K562 (cell line): ENCODE measurements around the gene MED17. TPM values are rescaled to one million over a fixed set of nuclear protein-coding genes. Genes with fewer than 3 reads are reported as not detected.

Experiments
- ATAC-seq: fragments of 200-7000 bp; cut with Tn5 transposase; 3 replicates; pipeline ENCODE4 v1.9.1; 2020; ENCODE audit warnings: moderate library complexity
- BruUV-seq: library from RNA; stranded (reverse); fragments of 400-500 nt; replicated peaks from 2 replicates; lab custom pipeline; 2021; lab: Mats Ljungman, UMichigan
- CTCF ChIA-PET: fragments of 300-600 bp; formaldehyde crosslinking; extraction: SDS; loops from one replicate; lab custom pipeline; 2021; ENCODE audit warnings: low intra/inter-chr PET ratio; lab: Yijun Ruan, JAX
- POLR2A ChIA-PET: fragments of 300-600, 350-650 bp; sonication (Branson Sonifier 250); formaldehyde crosslinking; extraction: SDS; loops from one replicate; lab custom pipeline; 2021; ENCODE audit warnings: antibody characterized with exemption, inconsistent platforms; lab: Yijun Ruan, JAX
- DNase-seq, 4 experiments: peaks; one replicate each; pipeline versions ENCODE4 v3.0.0 to v3.0.0-alpha.2; 2011 to 2018; ENCODE audit warnings: low spot score in 3 of 4, mixed read lengths in 3 of 4; ENCODE audit errors: extremely low read depth in 1 of 4
- FAIRE-seq: peaks from 2 replicates; lab custom pipeline; 2011; peaks lifted over from hg19 to GRCh38; lab: Jason Lieb, UNC
- H2AFZ ChIP-seq: 2 replicates; pipeline ENCODE4 v1.6.0; 2011; ENCODE audit warnings: low read depth, low read length, control low read depth, inconsistent platforms
- H3K27ac ChIP-seq: fragments of 200-600 bp; 3 replicates; pipeline ENCODE4 v1.8.0; 2011; ENCODE audit warnings: low read depth, mild to moderate bottlenecking, control low read depth, inconsistent platforms, low read length, moderate library complexity, mixed read lengths; ENCODE audit errors: extremely low read depth
- H3K27me3 ChIP-seq, 2 experiments: fragments of 300-600 bp in 1 of 2; 2 replicates in 1 of 2; 3 replicates in 1 of 2; pipeline versions ENCODE4 v1.6.0 to v1.8.0; 2011; ENCODE audit warnings: inconsistent platforms in 2 of 2, low read length in 2 of 2, mild to moderate bottlenecking in 1 of 2, mixed read lengths in 1 of 2, moderate library complexity in 1 of 2; ENCODE audit not compliant: control insufficient read depth in 2 of 2, insufficient read depth in 2 of 2
- H3K36me3 ChIP-seq: fragments of 300-600 bp; 3 replicates; pipeline ENCODE4 v1.8.0; 2011; ENCODE audit warnings: mild to moderate bottlenecking, low read length, inconsistent platforms; ENCODE audit not compliant: control insufficient read depth, insufficient read depth
- H3K4me1 ChIP-seq, 2 experiments: fragments of 200-600 bp in 1 of 2; replicated peaks in 1 of 2; 2 replicates in 1 of 2; 3 replicates in 1 of 2; pipeline versions ENCODE4 v1.5.1 to v1.8.0; 2011; ENCODE audit warnings: inconsistent platforms in 2 of 2, low read length in 2 of 2, mild to moderate bottlenecking in 1 of 2, mixed read lengths in 1 of 2, moderate library complexity in 1 of 2; ENCODE audit not compliant: control insufficient read depth in 2 of 2, insufficient read depth in 2 of 2
- H3K4me2 ChIP-seq: 2 replicates; pipeline ENCODE4 v1.6.1; 2011; ENCODE audit warnings: low read length, control low read depth, inconsistent platforms, mixed read lengths; ENCODE audit not compliant: insufficient read depth
- H3K4me3 ChIP-seq: fragments of 200-600 bp; sonication (generic), shearing (Covaris generic); 2 replicates; pipeline ENCODE4 v1.5.1; 2016; ENCODE audit warnings: control low read depth, inconsistent platforms
- H3K79me2 ChIP-seq: fragments of 200-600 bp; 3 replicates; pipeline ENCODE4 v1.8.0; 2011; ENCODE audit warnings: low read length, inconsistent platforms; ENCODE audit not compliant: control insufficient read depth, insufficient read depth
- H3K9ac ChIP-seq, 2 experiments: 2 replicates each; pipeline versions ENCODE4 v1.6.0 to v1.6.1; 2011; ENCODE audit warnings: low read depth in 2 of 2, low read length in 2 of 2, control low read depth in 1 of 2, inconsistent platforms in 1 of 2, mild to moderate bottlenecking in 1 of 2, mixed read lengths in 1 of 2; ENCODE audit not compliant: insufficient read depth in 1 of 2
- H3K9me1 ChIP-seq: one replicate; pipeline ENCODE4 v1.6.0; 2011; ENCODE audit warnings: inconsistent platforms, mild to moderate bottlenecking, low read length, moderate library complexity; ENCODE audit not compliant: control insufficient read depth, insufficient read depth
- H3K9me3 ChIP-seq: replicated peaks from 2 replicates; pipeline ENCODE4 v1.5.1; 2011; ENCODE audit warnings: low read depth, low read length, inconsistent platforms; ENCODE audit not compliant: control insufficient read depth, insufficient read depth
- H4K20me1 ChIP-seq: replicated peaks from 2 replicates; pipeline ENCODE4 v1.6.1; 2011; ENCODE audit warnings: low read length, inconsistent platforms, mixed read lengths; ENCODE audit not compliant: control insufficient read depth, insufficient read depth
- CBX5 ChIP-seq: IDR thresholded peaks from 2 replicates; pipeline ENCODE4 v1.6.1; 2014; ENCODE audit warnings: low read depth, borderline replicate concordance
- EHMT2 ChIP-seq: fragments of 450-650 bp; IDR thresholded peaks from 2 replicates; pipeline ENCODE4 v1.6.1; 2018; ENCODE audit warnings: antibody characterized with exemption
- MIER1 ChIP-seq: fragments of 450-650 bp; IDR thresholded peaks from 2 replicates; pipeline ENCODE4 v1.6.1; 2016; ENCODE audit warnings: antibody characterized with exemption, mild to moderate bottlenecking, low read depth
- REST ChIP-seq, 2 experiments: fragments of 450-650 bp; formaldehyde crosslinking in 1 of 2; IDR thresholded peaks; 2 replicates each; pipeline versions ENCODE4 v1.4.0 to v1.6.1; 2014 to 2020; ENCODE audit warnings: mild to moderate bottlenecking in 2 of 2, borderline replicate concordance in 1 of 2, low read depth in 1 of 2
- WGBS: fragments of 100-300 bp; shearing (Covaris generic); methylation state at CpG from one replicate; pipeline ENCODE4 v1.1.6; 2016; ENCODE audit warnings: low coverage, mixed read lengths; ENCODE audit not compliant: insufficient coverage; ENCODE audit errors: missing lambda C conversion rate; 5-methylcytosine and 5-hydroxymethylcytosine counted together
- in situ Hi-C: fragments of 300-500 bp; cut with MboI; formaldehyde crosslinking; loops from 4 replicates; pipeline ENCODE4 v1.15.0; 2018; ENCODE audit warnings: inconsistent platforms, mixed read lengths
- intact Hi-C: fragments of 100-400 bp; cut with micrococcal nuclease; formaldehyde crosslinking; loops from 2 replicates; pipeline ENCODE4 v1.14.2; 2022
- polyA plus RNA-seq, 8 experiments: library from polyadenylated mRNA; depleted of rRNA in 4 of 8; stranded (reverse) in 5 of 8; unstranded in 3 of 8; fragments of >200 nt; fragmentation: Nextera tagmentation in 2 of 8; fragmentation: Illumina TruSeq in 1 of 8; extraction: Ambion mirVana in 2 of 8; extraction: Trizol in 1 of 8; gene quantifications; 2 replicates each; pipeline versions ENCODE4 v1.2.1 to v1.2.3, GENCODE V29; 2011 to 2014; ENCODE audit warnings: inconsistent platforms in 1 of 8, missing spikeins in 1 of 8
- total RNA-seq, 7 experiments: library from RNA; depleted of rRNA in 6 of 7; stranded (reverse); fragments of >200 nt in 6 of 7; fragmentation: Illumina TruSeq in 2 of 7; extraction: Trizol in 2 of 7; gene quantifications; 2 replicates each; pipeline versions ENCODE4 v1.2.1 to v1.2.3, GENCODE V29; 2011 to 2021; ENCODE audit warnings: low replicate concordance in 1 of 7

MED17 gene
- total and polyA plus RNA-seq, 9 of the 15 experiments (the other 6 are each of a cell fraction or from before 2014, with no cell fraction given), result 6.7 to 34.7 (median 26.8) TPM

- intact Hi-C loops, result no loop called here
- no TSS peak for BruUV-seq
Observed at GRCh38 chr11:93773045-93773477, 11.0 kb upstream of the MED17 start.

More at GRCh38 chr11:93773045-93773477, 11.0 kb upstream of the MED17 start:
- Histone ChIP-seq H3K36me3 (no peaks in the 10 kb centered on the region), H3K9me1 (no peaks in the 10 kb centered on the region), H3K27ac (no peak overlapping the region), H2AFZ (no peak overlapping the region), H3K9me3 (no peaks in the 10 kb centered on the region; the same call in 1 of the 2 replicates), H3K79me2 (no peaks in the 10 kb centered on the region), H3K4me3 (no peak overlapping the region), H3K9ac (no peak overlapping the region), H3K4me1 (peaks cover 0 to 5% of the 10 kb centered on the region in 2 experiments; a peak in 1 of 5 replicates), H3K27me3 (no peaks in the 10 kb centered on the region), H3K4me2 (no peak overlapping the region), H4K20me1 (no peaks in the 10 kb centered on the region)
- FAIRE-seq (no peak), DNase-seq (no peak), ATAC-seq (peak; percentile 63)
- WGBS, result 40% methylated on average over 3 of the region's 3 CpGs
- peak; percentile 75 for TF ChIP-seq MIER1
- no peak for TF ChIP-seq CBX5
- peak; percentile 84 for TF ChIP-seq REST (IDR thresholded peaks at IDR 0.05; ENCODE audit: borderline replicate concordance)
- TF ChIP-seq REST (CRISPR knock-in tag; IDR thresholded peaks at IDR 0.05; ENCODE audit: low read depth), result no peak
- TF ChIP-seq EHMT2, result peak; percentile 69
- POLR2A ChIA-PET, result interaction anchor here (1.4 to 3.5 kb wide), 2 partner anchors 10 to 32 kb away, joined by 7 to 10 read pairs; partner anchors contain the start of genes C11orf54, MED17 and TAF1D
- CTCF ChIA-PET, result no interaction called here
- in situ Hi-C loops, result no loop called here
